Measurements from ENCODE around the gene CAMTA1.

CAMTA1 gene

DNA sequence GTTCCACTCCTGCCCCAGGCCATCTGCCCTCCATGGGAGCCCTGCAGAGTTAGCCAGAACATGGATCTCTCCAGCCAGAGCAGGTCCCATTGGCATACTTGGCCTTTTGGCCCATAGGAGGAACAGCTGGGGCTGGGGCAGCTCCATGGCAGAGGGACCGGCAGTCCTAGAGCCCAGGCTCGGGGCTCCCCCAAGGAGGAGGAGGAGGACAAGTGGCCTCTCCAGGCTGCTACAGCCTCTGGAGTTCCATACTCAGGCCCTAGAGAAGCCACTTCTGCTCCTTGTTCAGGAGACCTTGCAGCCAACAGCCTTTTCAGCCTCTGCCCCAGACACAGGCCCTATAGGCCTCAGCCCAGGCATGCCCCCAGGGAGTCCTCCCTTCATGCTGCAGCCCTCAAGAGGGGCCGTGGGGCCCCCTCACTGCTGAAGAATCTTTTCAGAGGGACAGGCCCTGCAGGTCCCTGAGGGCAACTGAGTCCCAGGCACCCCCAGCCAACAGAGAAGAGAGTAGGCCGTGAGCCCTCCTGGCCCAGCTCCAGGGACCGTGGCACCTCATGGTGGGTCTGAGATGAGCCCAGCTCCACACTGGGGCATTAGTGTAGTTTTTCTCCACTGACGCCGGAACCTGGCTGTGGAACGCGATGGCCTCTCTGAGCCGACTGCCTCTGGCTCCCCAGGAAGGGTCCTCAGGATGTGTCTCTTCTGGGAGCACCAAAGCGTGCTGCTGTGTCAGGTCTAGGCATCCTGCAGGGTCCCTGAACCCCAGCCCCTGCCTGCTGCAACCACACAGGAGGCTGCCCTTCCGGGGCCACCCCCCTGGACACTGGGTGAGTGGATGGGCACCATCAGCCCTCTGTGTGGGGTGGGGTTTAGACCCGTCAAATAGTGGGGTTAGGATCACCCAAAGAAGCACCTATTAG is 688.2 kb downstream of the CAMTA1 start:
- DNase-seq = no peak

DNA sequence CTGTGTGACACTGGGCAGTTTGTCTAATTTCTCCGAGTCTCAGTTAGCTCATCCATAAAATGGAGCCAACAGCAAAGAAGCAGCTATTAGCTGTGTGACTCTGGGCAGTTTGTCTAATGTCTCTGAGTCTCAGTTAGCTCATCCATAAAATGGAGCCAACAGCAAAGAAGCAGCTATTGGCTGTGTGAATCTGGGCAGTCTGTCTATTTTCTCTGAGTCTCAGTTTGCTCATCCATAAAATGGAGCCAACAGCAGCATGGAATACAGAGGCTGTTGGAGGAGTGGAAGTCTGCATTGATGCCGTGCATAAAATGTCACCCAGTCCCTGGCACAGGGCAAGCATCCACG is 688.9 kb downstream of the CAMTA1 start:
- DNase-seq = no peak

DNA sequence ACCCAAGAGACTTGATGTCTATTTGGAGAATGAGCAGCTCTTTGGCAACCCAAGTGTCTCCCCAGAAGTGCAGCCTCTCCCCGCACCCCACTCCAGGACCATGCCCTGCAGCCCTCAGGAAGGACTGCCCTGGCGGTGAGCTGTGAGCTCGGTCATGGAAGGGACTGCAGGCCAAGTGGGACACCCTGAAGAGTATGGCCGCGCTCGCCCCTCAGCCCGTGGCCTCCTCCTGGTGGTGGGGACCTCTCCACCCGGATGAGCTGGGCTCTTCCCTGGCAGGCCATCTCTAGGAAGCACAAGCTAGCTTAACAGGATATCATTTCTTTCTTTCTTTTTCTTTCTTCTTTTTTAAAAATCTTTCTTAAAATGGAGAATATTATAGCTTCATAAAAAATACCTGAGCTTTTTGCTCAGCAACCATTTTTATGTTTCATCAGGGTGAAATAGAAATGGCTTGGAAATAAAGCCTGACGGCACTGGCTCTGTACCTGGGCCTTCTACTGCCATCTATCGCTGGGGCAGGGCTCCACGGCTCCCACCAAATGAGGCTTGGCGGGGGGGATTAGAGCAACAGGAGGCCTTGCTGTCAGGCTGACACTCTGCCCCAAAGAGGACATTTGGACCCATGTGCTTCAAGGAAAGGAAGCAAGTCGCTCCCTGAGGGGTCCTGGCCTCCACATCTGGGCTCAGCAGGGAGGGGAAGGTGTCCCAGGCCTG is 689.7 kb downstream of the CAMTA1 start:
- DNase-seq = no peak

DNA sequence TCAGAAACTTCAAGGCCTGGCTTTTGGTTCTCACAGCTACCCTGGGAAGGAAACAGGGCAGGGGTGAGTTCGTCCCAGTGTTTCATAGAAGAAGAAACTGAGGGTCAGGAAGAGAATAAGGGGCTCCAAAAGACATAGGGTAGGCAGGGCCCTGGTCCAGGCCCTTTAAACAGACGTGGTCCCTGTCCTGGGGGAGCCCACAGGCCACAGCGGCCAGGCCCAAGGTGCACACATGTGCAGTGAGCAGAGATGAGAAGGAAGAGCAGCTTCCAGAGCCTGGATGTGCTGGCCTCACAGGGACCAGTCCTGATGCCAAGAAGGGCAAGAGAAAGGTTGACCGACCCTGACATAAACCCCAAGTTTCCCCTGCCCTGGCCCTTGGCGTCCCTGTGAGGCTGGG is 690.4 kb downstream of the CAMTA1 start:
- no peak for DNase-seq

DNA sequence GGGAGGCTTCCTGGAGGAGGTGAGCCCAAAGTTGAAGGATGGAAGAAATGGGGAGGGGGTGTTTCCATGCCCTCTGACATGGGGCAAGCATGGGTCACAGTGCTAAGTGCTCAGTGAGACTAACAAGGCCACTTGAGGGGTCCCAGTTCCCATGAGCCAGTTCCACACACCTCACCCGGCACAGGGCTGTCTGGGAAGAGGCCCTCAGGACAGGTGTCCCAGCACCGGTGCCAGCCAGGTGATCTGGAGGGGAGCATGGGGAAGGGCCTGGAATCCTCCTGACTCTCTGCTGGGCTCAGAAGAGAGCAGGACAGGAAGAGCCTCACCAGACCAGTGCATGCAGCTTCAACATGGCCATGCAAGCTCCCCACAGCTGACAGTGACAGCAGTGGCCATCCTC is 691.1 kb downstream of the CAMTA1 start:
- DNase-seq = no peak

DNA sequence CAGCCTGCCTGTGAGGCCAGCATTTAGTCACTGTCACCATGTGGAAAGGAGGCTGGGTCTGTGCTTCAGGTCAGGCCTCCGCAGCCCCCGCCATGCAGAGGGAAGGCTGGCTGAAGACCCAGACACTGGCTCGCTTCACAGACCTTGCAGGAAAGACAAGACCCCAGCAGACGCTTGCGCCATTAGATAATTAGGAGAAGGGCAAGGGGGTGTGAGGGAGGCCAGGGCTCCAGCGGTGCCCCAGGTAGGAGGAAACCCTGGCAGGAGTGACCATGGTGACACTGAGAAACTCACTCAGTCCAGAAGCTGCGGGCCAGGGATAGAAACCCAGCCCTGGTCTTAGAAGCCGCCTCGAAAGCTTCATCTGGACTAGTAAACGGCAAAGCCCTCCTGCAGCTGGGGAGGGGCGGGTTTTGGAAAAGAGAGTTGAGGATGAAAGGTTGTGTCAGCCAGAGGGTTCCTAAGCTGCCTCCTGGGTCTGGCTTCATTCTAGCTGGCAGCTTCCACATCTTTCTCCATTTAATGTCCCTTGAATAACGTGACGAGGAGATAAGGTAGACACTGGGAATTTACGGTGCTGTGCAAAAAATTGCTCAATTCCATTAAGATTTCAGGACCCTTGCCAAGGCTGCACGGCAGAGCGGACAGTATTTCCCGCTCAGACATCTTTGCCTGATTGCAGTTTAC is 691.8 kb downstream of the CAMTA1 start:
- no peak for DNase-seq

DNA sequence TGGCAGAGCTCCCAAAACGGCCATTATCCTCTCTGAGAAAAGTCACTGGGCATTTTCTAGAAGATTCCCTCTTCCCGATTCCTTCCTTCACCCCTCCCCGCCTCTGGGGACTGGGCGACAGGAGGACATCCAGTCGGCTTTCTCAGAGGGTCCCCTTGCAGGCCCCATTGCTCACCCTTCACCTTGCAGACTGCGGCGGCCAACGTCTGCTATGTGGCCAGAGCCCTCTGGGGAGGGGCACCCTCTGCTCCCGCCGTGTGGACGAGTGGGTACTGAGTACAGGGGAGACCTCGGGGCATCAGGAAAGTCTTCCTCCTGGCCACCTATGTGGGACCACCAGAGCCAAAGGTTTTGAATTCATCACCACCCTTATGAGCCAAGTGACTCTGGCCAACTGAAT is 692.3 kb downstream of the CAMTA1 start:
- DNase-seq = no peak

DNA sequence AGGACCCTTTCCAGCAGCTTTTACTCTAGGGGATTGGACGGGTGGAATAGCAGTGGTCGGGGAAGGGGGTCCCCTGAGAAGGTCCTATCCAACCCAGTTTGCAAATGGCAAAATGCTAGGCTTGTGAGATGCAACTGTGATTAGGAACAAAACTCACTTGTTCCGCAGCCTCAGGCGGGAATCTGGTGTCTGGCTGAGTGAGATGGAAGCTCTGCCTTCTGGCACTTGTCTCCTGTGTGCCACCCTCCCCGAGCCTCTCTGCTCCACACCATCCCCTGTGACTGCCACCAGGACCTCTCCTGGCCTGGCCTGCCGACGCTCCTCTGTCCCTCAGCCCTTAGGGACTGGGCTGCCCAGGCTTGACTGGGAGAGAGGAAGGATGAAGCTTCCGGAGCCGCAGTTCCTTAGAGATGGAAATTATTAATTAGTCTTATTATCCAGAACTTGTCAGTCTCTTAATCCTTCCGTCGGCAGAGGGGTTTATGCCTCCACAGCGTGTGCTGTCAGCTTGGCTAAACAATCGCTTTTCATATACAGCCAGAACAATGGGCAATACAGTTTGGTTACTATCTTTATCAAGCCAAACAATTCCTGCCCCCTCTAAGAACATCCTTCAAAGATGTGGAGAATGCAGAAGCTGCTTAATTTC is 693.0 kb downstream of the CAMTA1 start:
- DNase-seq = no peak

DNA sequence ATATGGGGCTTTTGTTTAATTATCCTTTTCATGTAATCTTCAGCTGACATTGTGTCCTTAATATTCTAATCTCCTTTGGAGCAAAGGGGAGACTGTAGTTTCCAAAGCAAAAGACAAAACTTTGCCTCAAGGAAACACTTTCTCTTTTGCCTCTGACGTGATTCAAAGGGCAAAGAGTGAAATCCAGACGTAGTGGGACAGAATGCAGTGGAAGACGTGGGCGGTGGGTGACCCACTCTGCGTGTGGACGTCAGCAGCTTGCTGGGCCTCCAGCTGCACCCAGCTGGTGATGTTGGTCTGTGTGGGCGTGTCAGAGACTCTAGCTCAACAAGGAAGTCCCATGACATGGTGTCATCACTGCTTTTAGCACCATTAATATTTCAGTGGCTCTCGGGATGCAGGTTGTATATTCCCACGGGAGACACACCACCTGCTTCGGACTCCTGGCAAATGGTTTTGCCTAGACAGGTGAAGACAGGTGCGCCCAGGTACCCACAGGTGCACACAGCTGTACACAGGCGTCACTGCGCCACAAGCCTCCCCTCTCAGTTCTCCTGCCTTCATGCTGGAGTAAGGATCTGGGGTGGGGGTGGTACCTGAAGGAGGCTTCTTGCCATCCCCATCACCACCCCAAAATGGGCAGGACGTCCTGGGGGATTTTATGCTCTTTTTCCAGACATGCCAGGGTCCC is 693.7 kb downstream of the CAMTA1 start:
- DNase-seq = no peak

DNA sequence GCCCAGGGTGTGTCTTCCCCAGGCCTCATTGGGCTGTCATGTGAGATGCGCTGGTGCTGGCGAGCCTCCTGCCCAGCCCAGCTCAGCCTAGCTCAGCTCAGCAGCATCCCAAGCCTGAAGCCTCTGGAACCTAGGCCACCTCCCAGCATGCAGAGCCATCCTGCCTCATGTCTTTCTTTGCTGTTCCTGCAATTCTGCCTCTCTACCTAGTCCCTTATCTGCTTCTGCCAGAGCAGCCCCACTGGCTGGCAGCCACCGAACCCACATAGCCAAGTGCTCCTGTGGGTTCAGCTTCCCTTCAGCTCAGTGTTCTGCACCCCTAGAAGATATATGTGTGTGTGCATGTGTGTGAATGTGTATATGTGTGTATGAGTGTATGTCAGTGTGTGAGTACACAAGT is 694.3 kb downstream of the CAMTA1 start:
- DNase-seq = no peak

DNA sequence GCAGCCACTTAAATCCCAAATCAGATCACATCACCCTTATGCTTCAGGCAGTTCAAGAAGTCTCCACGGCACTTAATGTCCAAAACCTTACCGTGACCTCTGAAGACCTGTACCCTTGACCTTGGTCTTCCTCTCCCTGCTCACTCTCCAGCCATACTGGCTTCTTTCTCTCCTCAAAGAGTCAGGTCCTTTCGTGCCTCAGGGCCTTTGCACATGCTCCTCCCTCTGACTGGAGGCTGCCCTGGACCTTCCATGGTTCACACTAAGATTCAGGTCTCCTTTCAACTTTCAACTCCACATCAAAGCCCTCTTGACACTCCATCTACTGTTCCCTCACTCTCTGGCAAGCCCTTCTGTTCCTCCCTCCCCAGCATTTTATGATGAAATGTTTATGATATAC is 695.9 kb downstream of the CAMTA1 start:
- DNase-seq = no peak

DNA sequence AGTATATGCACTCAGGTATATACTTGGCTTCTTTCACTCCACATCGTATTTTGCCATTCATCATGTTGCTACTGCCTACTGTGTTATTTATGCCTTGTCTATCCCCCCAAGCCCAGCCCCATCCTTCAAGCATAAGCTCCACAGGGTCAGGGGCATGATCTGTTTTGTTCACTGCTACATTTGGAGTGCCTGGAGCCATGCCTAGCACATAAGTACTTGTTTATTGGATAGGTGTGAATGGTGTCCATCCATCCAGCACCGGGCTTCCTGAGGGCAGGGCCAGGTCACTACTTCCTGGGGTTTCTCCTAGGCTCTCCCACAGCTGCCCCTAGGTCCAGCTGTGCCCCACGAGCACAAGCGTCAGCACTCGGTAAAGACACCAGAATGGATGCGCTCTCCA is 696.8 kb downstream of the CAMTA1 start:
- no peak for DNase-seq

DNA sequence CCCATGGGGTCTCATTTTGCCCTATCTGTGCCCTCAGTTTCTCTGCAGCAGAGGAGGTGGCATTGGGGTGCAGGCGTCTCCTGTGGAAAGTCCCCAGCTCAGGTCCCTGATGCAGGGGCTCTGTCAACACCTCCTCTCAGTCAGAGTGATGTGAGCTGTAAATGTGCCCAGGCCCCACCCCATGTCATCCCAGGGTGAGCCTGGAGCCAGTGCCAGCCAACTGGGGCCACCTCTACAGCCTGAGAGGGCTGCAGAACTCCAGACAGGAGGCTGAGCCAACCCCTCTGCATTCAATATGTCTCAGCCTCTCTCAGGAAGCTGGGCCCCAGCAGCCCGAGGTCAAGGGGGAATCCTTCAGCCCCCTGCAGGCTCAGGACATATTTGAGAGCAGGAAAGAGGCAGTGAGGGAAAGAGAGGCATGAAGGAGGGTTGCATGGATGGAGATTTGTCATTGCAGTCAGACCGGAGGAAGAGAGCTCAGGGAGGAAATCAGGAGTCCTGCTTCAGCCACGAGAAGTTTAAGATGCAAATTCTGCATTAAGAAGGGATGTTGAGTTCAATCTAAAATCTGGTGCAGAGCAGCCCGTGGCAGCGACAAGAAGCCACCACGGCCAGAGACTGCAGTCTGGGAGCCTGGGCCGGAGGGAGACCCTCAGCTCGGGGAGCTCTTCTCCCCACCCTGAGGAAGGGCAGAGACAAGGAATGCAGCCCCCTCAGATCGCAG is 697.7 kb downstream of the CAMTA1 start:
- DNase-seq = no peak

DNA sequence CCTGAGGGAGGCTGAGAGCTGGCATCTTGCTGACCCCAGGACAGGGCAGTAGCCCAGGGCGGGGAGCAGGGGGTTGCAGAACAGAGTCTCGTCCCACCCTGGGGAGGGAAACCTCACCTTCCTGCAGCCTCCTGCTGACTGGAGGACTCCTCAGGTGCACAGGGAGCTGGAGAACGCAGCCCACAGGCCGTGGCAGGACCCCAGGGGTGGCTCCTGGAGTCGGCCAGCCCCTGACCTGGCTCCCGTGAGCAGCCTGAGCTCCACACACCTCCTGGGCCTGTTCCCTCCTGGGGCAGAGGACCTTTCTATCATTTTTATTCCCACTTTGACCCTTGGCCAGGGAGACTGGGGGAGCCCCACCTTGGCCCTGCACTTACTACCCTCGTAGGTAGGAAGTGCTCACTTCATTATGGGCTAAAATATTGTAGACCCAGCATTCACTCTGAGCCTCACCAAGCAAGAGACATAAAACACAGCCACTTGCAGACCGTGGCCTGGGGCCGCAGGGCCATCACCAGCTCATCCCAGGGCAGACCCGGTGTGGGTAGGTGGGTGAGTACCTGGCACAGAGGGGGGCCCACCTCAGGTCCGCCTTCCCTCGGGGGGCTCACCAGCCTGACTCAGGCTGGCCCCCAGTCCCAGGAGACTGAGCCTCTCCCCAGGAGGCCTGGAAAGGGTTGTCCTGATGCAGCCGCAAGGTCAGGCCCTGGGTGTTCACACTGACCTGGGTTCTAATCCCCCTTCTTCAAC is 698.6 kb downstream of the CAMTA1 start:
- no peak for DNase-seq

DNA sequence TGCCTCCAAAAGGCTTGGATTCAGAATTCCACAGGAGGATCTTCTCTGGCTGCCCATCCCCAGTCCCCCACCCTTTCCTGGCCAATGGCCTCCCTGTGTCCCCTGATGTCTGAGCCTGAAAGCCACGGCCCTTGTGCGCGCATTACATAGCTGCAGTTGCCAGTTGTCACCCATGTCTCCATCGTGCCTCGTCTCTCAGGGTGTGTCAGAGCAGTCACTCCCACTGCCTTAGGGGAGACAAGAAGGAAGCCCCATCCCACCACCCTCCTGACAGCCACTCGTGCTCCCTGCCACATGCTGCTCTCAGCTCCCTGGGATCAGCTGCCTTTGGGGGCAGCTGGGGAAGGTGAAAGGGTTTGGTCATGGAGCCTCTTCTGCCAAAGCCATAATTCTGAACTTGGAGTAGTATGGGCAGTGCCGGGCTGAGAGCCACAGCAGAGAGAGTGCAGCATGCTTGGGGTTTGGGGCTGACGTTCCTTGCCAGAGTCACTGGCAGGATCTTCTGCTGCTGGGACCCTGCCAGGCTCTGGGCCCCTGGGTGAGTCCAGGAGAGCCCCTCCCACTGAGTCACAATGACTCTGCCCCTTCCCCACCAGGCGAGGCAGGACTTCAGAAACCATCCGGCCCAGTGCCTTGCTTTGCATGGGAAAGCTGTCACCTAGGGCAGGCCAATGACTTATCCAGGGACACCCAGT is 700.0 kb downstream of the CAMTA1 start:
- DNase-seq = no peak

DNA sequence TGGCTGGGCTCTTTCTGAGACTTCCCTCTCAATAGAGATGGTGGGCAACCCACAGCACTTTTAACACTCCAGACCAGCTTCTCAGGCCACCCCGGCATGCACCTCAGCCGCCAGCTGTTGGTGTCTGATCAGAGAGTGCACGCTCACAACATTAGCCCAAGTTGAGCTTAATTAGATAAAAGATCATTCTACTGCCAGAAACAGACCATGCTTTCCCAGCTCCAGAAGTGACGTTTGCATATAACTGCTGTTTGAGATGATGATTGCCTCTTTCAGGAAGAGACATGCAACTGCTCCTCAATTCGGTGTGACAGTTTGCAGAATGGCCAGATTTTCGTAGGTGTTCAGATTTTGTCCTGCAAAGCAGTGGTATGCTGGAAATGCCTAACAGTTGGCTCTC is 700.6 kb downstream of the CAMTA1 start:
- no peak for DNase-seq

DNA sequence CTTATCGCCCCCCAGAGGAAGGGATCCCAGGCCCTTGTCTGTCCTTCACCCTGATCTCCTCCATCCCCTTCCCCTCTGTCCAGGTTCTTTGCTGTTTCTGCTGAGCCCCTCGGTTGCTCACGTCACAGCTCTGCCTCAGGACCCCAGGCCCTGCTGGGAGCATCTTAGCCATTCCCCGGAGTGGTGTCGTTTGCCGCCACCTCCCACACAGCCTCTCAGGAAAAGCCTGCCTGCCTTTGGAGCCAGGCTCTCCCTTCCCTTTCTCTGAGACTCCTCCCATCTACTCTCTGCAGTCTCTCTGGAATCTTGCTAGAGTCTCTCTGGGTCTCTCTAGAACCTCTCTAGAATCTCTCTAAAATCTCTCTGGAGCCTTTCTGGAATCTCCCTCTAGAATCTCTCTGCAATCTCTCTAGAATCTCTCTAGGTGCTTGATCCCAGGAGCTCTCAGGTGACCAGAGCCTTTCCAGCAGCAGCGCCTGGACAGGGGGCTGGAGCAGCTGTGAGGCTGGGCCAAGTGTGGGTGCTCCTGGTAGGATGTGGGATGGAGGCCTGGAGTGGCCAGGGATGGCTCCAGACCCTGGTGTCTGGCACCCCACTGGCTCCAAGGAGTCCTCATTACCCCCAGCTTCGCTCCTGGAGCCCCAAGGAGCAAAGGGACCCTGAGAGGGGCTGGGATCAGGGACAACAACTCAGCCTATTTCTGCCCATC is 702.7 kb downstream of the CAMTA1 start:
- no peak for DNase-seq

DNA sequence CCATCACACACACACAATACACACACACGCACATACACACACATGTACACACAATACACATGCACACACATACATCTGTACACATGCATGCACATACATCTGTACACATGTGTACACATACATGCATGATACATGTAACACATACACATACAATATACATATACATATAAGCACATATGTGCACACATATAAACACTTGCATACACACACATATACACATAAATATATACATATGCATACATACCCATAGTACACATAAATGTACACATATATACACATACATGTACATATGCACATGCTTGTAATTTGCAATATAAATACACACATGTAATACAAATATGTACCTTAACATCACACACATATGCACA is 703.2 kb downstream of the CAMTA1 start:
- DNase-seq = no peak

DNA sequence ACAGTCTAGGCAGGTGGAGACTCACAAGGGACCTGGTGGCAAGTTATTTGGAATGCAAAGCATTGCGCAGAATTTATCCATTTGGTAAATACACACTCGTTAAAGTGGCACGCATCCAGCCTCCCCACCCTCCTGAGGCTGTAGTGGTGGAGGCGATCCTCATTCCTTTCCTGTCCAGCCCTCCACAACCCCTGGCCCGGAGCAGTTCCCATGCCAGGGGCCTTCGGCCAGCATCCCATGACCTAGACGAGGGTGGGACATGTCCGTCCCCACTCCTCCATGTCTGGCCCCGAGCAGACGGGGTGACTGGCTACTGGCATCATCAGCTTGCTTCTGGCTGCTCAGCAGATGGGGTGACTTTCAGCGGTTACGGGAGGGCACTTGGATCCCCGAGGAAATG is 704.3 kb downstream of the CAMTA1 start:
- no peak for DNase-seq

DNA sequence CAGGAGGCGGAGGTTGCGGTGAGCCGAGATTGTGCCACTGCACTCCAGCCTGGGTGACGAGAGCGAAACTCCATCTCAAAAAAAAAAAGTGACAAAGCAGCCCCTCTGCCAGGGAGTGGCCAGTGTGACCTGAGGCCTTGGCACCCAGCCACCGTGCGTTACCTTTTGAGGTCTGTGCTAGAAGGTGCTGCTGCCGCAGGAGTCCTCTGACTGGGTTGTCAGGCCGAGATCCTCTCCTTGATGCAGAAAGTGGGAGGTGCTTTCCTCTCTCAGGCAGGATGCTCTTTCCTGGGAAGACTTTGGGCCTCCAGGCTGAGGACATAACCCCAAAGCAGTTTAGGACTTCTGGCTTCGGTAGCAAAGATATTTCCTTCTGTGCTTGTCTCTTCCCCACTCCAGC is 705.3 kb downstream of the CAMTA1 start:
- DNase-seq = no peak
